ENCODE measurements around the gene SYTL1. TPM values are rescaled to one million over a fixed set of nuclear protein-coding genes. Genes with fewer than 3 reads are reported as not detected.

Gene SYTL1
- total RNA-seq, 2 experiments from 2014 or later = 81.0 to 83.1 TPM

DNA sequence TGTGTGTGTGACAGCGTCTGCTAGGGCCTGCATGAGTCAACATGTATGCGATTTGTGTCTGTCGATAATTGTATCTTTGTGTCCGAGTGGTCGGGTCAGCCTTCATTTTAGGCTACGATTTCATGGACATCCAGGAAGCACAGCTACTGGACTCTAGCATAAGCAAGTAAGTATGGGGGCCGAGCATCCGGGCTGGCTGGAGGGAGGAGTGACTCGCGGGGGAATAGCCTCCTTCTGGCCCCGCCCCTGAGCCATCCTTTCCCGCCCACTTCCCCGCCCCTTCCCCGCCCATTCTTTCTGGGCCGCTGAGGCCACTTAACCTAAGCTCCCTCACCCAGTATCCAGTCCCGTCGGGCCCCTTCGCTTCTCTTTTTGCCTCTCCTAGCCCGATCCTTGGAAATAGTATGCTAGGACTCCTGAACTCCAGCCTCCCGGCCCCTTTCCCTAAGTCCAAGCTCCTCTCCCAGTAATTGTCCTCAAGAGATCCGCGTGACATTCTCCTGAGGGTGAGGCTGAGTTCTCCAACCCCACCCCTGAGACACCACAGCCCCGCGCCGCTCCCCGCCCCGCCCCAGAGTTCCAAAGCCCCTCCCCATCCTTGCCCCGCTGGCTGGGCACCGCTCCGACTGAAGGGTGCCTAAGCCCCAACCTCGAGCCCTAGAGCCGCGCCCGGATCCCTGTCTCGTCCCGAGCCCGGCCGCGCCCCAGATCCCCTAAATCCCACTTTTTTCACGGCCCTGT lies 23.7 kb downstream of the SYTL1 start:
- H3K27ac Mint-ChIP-seq = peak overlapping the region; percentile 84
- ATAC-seq (peak; percentile 74), DNase-seq (peak; percentile 88)
- ChIA-PET POLR2A (interaction anchor here (0.6 to 2.0 kb wide), 9 partner anchors 8 to 231 kb away, joined by 3 to 18 read pairs (median 4); partner anchors contain the start of genes FCN3 and SYTL1), CTCF (interaction anchor here (0.7 to 3.6 kb wide), 27 partner anchors 9 to 304 kb away, joined by 3 to 58 read pairs (median 5); partner anchors contain the start of genes AHDC1 and SYTL1)
- H3K4me3 Mint-ChIP-seq = peak overlapping the region; percentile 84
- H3K36me3 Mint-ChIP-seq (ENCODE audit: low read depth) = no peaks in the 10 kb centered on the region
- peaks cover 55% of the 10 kb centered on the region for H3K4me1 Mint-ChIP-seq (ENCODE audit: low read depth)
- no peaks in the 10 kb centered on the region for H3K27me3 Mint-ChIP-seq (ENCODE audit: low read depth)
- H3K9me3 Mint-ChIP-seq (ENCODE audit: insufficient read depth) = no peaks in the 10 kb centered on the region

DNA sequence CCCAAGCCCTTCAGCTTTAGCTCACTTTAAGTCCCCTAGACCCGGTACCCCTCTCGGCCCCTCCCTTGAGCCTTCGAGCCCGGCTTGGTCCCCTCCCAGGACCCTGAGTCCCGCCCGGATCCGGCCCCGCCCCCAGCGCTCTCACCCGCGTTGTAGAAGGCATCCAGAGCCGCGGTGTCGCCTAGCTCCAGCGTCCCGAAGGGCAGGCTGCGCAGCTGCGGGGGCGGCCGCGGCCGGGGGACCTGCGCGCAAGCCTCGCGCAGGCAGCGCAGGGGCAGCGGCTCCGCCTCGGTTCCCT lies 24.2 kb downstream of the SYTL1 start:
- peak overlapping the region; percentile 84 for H3K4me3 Mint-ChIP-seq
- CTCF ChIA-PET = interaction anchor here (0.7 to 3.6 kb wide), 25 partner anchors 9 to 297 kb away, joined by 3 to 58 read pairs (median 5); partner anchors contain the start of genes AHDC1 and SYTL1
- H3K4me1 Mint-ChIP-seq (ENCODE audit: low read depth) = peaks cover 55% of the 10 kb centered on the region
- peak; percentile 75 for ATAC-seq
- POLR2A ChIA-PET = interaction anchor here (0.8 to 2.0 kb wide), 9 partner anchors 9 to 231 kb away, joined by 3 to 18 read pairs (median 4); partner anchors contain the start of gene SYTL1
- no peaks in the 10 kb centered on the region for H3K9me3 Mint-ChIP-seq (ENCODE audit: insufficient read depth)
- peak overlapping the region; percentile 84 for H3K27ac Mint-ChIP-seq
- peak; percentile 84 for DNase-seq
- no peaks in the 10 kb centered on the region for H3K36me3 Mint-ChIP-seq (ENCODE audit: low read depth)
- H3K27me3 Mint-ChIP-seq (ENCODE audit: low read depth) = no peaks in the 10 kb centered on the region

DNA sequence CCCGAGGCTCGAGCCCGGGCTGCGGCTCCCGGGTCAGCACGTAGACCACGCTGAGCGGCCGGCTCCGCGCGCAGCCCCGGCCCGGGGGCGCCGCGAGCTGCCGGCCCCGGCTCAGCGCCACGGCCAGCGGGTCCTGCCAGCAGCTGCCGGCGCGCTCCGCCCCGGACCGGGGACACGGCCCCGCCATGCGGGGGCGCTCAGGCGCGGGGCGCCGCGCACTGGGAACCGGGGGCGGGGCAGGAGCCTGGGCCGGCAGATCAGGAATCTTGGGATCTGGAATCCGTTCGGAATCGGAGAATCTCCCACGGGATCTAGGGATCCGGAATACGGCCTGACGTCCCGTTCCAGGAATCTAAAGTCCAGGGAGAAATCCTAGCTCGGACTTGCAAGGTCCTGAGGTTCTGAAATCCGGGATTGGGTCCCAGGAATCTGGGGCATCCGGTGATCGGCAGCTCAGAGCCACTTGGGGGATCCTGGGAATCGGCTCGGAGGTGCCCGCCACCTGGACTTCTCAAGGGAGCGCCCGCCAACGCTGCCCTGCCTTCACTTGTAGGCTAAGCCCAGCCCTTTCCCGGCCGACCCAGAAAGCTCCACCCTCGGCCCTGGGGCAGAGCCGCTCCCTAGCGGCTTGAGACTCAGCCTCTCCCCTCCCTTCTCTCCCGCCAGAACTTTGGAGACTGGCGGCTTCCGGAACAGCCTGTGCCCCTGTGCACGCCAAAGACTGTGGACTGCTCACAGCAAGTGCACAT lies 24.8 kb downstream of the SYTL1 start, which contains the start of gene MAP3K6:
Gene MAP3K6 (minus strand): TSS at position 551 of the 749 bp plus-strand sequence. CDS start 364 bp downstream, at position 187.
- Mint-ChIP-seq H3K27me3 (ENCODE audit: low read depth) (no peaks in the 10 kb centered on the region), H3K27ac (peak within 1 kb of the TSS; percentile 84), H3K9me3 (ENCODE audit: insufficient read depth) (no peaks in the 10 kb centered on the region), H3K4me3 (peak within 1 kb of the TSS; percentile 84), H3K4me1 (ENCODE audit: low read depth) (peaks cover 53% of the 10 kb centered on the region), H3K36me3 (ENCODE audit: low read depth) (no peaks in the 10 kb centered on the region)
- DNase-seq (peak; percentile 52), ATAC-seq (peak; percentile 52)
- ChIA-PET POLR2A (interaction anchor here (0.8 to 2.0 kb wide), 5 partner anchors 10 to 230 kb away, joined by 3 to 18 read pairs (median 3); partner anchors contain the start of gene SYTL1), CTCF (interaction anchor here (0.7 to 3.6 kb wide), 27 partner anchors 9 to 240 kb away, joined by 3 to 58 read pairs (median 5); partner anchors contain the start of genes AHDC1 and SYTL1)

DNA sequence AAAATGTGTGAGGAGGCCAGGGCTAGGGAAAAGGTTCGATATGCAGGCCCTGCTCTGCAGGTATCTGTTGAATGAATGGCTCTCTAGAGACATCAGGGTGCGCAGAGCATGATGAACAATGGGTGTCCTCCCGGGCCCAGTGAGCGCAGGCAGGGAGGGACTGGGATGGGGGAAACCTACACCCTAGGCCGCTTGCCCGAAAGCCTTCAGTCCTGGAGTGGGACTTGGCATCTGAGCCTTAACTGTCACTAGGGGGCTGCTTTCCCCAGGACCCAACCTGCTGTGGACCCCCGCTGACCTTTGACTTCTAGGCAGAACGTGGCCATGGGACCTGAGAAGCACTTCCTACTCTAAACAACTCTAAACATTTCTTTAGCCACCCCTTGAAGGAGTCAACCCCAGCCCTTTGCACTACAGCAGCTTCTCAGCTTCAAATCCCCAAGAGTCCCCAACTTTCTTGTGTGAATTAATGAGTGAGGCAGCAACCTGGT lies 25.4 kb downstream of the SYTL1 start:
- ATAC-seq (no peak), DNase-seq (no peak)
- Mint-ChIP-seq H3K4me3 (peak overlapping the region; percentile 66), H3K4me1 (ENCODE audit: low read depth) (peaks cover 53% of the 10 kb centered on the region), H3K27me3 (ENCODE audit: low read depth) (no peaks in the 10 kb centered on the region), H3K9me3 (ENCODE audit: insufficient read depth) (no peaks in the 10 kb centered on the region), H3K36me3 (ENCODE audit: low read depth) (no peaks in the 10 kb centered on the region), H3K27ac (peak overlapping the region; percentile 3)
- ChIA-PET POLR2A (interaction anchor here (1.0 kb wide), 1 partner anchor 24 kb away, joined by 3 read pairs; no protein-coding TSS in a partner anchor), CTCF (interaction anchor here (0.7 to 3.6 kb wide), 18 partner anchors 9 to 239 kb away, joined by 3 to 58 read pairs (median 6); no protein-coding TSS in a partner anchor)

DNA sequence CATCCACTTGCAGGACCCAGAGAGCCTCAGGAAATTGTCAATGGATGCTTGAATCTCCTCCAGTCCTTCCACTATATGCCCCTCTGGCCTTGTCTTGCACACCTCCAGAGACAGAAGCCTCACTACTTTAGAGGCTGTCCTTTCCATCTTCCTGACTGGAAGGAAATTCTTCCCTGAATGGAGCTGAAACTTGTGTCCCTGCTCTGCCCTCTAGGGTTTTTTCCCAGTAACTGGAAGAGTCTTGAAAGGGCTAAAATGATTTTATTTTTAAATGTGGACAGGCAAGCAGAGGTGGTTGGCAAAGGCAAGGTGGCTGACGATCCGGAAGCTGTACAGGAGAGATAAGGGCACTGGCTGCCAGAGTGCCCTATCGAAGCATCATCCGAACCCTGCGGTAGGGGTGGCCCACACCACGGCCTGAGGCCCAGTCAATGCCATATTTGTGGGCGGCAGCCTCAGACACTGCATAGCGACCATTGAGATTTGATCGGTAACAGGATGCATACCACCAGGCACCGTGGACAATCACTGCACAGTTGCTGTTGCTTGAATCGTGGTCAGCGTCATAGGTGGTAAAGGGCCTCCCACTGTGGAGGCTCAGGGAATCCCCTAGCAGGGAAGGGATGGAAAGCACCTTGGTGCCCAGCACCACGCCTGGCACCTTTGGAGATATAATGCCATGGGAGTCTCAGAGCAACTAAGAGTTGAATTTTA lies 27.2 kb downstream of the SYTL1 start:
- Mint-ChIP-seq H3K27me3 (ENCODE audit: low read depth) (peaks cover 4% of the 10 kb centered on the region), H3K9me3 (ENCODE audit: insufficient read depth) (no peaks in the 10 kb centered on the region), H3K4me3 (no peak overlapping the region), H3K36me3 (ENCODE audit: low read depth) (no peaks in the 10 kb centered on the region), H3K4me1 (ENCODE audit: low read depth) (peaks cover 47% of the 10 kb centered on the region), H3K27ac (no peak overlapping the region)
- ATAC-seq (no peak), DNase-seq (no peak)
- POLR2A ChIA-PET = interaction anchor here (0.8 kb wide), 1 partner anchor 25 kb away, joined by 3 read pairs; no protein-coding TSS in a partner anchor
- CTCF ChIA-PET = interaction anchor here (0.7 to 2.6 kb wide), 5 partner anchors 12 to 324 kb away, joined by 3 to 15 read pairs (median 3); no protein-coding TSS in a partner anchor

DNA sequence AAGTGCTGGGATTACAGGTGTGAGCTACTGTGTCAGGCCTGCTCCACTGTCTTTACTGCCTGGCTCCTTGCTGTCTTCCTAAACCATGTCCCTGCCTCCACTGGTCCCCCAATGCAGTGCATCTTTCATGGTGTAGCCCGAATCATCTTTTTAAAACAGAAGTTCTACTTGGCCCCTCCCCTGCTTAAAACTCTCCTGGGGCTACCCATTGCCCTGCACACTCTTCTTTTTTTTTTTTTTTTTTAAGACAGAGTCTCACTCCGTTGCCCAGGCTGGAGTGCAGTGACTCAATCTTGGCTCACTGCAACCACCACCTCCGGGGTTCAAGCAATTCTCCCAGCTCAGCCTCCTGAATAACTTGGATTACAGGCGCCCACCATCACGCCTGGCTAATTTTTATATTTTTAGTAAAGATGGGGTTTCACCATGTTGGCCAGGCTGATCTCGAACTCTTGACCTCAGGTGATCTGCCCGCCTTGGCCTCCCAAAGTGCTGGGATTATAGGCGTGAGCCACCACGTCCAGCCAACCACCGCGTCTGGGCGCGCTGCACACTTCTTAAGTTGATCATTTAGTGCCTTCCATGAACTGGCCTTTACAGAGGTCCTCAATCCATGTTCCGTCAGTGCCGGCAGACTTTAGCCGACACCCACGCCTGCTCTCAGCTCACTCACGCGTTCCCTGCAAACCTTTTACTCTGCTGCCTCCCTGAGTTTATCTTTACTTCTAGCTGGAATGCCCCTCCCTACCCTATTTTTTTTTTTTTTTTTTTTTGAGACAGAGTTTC lies 30.4 kb downstream of the SYTL1 start:
- H3K36me3 Mint-ChIP-seq (ENCODE audit: low read depth) = no peaks in the 10 kb centered on the region
- H3K4me1 Mint-ChIP-seq (ENCODE audit: low read depth) = peaks cover 24% of the 10 kb centered on the region
- no peak overlapping the region for H3K27ac Mint-ChIP-seq
- POLR2A ChIA-PET = no interaction called here
- H3K27me3 Mint-ChIP-seq (ENCODE audit: low read depth) = peaks cover 4% of the 10 kb centered on the region
- DNase-seq (no peak), ATAC-seq (no peak)
- H3K9me3 Mint-ChIP-seq (ENCODE audit: insufficient read depth) = no peaks in the 10 kb centered on the region
- CTCF ChIA-PET = interaction anchor here (1.0 to 2.6 kb wide), 4 partner anchors 10 to 15 kb away, joined by 4 to 22 read pairs (median 4); no protein-coding TSS in a partner anchor
- no peak overlapping the region for H3K4me3 Mint-ChIP-seq

DNA sequence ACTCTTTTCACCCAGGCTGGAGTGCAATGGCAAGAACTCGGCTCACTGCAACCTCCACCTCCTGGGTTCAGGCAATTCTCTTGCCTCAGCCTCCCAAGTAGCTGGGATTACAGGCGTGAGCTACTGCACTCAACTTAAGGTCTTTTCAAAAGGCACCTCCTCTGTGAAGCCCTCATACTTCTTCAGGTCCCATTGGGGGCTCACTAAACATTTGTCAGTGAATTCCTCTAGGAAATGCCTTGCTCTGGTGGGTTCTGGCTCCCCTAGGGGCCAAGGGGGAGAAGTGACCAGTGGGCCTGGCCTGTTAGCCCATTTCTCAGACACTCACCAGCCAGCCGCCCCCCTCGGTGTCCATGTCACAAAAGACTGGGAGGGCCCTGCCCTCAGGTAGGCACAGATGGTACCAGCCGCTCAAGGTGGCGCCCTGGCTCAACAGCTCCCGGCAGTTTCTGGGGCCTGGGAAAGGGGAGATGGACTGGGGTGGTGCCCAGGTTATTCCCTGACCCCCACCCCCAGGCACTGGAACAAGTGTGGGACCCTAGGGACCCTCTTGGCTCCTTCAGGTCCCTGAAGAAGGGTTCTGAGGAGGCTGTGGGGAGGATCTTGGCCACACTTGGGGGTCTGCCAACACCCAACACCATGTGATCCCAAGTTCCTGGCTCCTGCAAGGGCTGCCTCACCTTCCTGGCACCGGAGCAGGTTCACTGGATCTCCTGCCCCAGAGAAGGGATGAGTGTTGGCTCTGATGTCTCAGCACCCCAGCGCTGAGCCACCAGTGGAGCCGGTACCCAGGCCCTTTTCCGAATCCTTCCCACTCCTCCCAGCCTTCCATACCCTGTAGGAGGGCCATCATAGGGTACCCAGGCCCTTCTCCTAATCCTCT lies 31.2 kb downstream of the SYTL1 start:
- ATAC-seq (no peak), DNase-seq (no peak)
- ChIA-PET CTCF (interaction anchor here (1.3 to 2.6 kb wide), 3 partner anchors 9 to 16 kb away, joined by 4 to 22 read pairs (median 4); no protein-coding TSS in a partner anchor), POLR2A (no interaction called here)
- Mint-ChIP-seq H3K4me1 (ENCODE audit: low read depth) (peaks cover 18% of the 10 kb centered on the region), H3K27me3 (ENCODE audit: low read depth) (peaks cover 4% of the 10 kb centered on the region), H3K36me3 (ENCODE audit: low read depth) (no peaks in the 10 kb centered on the region), H3K9me3 (ENCODE audit: insufficient read depth) (no peaks in the 10 kb centered on the region), H3K27ac (no peak overlapping the region), H3K4me3 (no peak overlapping the region)

DNA sequence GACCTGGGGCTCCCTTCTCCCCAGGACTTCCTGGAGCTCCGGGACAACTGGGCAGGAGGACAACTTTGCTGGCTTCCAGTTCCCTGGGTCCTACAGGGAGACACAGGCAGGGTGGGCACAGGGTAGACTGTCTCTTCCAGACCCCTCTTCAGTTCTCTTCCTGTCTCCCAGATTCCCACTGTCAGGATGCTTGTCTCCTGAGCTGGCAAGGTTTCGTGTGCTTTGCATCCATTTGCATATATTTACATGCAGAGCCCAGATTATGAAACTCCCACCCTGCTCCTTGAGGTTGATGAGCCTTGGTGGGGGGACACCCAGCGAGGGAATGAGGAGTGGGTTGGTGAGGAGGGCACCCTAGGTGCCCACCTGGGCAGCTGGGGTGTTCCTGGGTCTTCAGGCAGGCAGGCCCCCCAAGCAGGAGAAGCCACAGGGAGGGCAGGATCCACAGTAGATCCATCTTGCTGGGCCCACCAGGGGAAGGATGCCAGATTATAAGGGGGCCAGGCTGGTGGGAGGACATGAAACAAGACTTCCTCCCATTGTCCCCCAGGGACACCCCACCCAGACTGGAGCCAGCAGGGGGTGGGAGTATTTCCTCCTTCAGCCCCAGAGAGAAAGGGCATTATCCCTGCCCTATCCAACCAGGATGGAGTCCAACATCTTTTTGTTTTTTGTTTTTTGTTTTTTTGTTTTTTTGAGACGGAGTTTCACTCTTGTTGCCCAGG lies 32.7 kb downstream of the SYTL1 start, which contains the start of gene FCN3:
Gene FCN3 (minus strand): TSS at position 463 of the 725 bp plus-strand sequence. CDS start 6 bp downstream, at position 457.
- no peak for ATAC-seq
- Mint-ChIP-seq H3K27ac (no peak within 1 kb of the TSS), H3K9me3 (ENCODE audit: insufficient read depth) (no peaks in the 10 kb centered on the region), H3K27me3 (ENCODE audit: low read depth) (peaks cover 4% of the 10 kb centered on the region), H3K36me3 (ENCODE audit: low read depth) (no peaks in the 10 kb centered on the region), H3K4me1 (ENCODE audit: low read depth) (peaks cover 9% of the 10 kb centered on the region), H3K4me3 (no peak within 1 kb of the TSS)
- ChIA-PET CTCF (interaction anchor here (0.6 to 1.1 kb wide), 3 partner anchors 12 to 17 kb away, joined by 3 read pairs; no protein-coding TSS in a partner anchor), POLR2A (interaction anchor here (1.1 kb wide), 1 partner anchor 10 kb away, joined by 4 read pairs; no protein-coding TSS in a partner anchor)
- no peak for DNase-seq

DNA sequence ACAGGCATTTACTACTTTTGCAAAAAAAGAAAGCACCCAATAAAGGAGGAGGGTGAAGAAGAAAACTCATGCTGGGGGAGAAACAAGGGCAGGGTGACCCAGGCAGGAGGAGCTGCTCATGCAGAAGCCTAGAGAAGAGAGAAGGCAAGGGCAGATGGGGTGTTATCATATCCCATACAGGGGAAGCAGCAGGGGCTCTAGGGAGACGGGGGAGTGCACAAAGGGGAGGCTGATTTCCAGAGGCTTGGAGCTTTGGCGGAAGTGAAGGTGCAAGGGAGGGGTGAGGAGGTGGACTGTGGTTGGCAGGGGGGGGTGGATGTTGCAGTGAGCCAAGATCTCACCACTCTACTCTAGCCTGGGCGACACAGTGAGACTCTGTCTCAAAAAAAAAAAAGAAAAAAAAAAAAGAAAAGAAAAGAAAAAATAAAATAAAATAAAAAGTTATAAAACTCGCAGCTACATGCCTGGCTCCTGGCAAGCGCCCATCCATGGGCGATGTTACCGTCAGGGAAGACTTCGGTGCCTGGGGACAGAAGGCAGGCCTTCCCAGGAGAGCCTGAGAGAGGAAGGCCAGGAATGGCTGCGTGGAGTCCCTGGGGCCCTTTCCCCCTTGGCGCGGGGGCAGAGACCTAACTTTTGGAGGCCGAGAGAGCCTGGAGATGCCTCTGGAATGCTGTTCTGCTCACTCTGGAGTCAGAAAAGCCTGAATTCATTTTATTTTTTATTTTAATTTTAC lies 36.1 kb downstream of the SYTL1 start:
- POLR2A ChIA-PET = interaction anchor here (0.7 kb wide), 1 partner anchor 22 kb away, joined by 3 read pairs; no protein-coding TSS in a partner anchor
- ATAC-seq (no peak), DNase-seq (no peak)
- Mint-ChIP-seq H3K4me1 (ENCODE audit: low read depth) (no peaks in the 10 kb centered on the region), H3K27me3 (ENCODE audit: low read depth) (peaks cover 11% of the 10 kb centered on the region), H3K27ac (no peak overlapping the region), H3K4me3 (no peak overlapping the region), H3K36me3 (ENCODE audit: low read depth) (no peaks in the 10 kb centered on the region), H3K9me3 (ENCODE audit: insufficient read depth) (no peaks in the 10 kb centered on the region)
- CTCF ChIA-PET = interaction anchor here (0.9 to 1.5 kb wide), 4 partner anchors 10 to 45 kb away, joined by 3 to 6 read pairs (median 4); partner anchors contain the start of gene MAP3K6

Measured in activated CD8-positive, alpha-beta T cell treated with anti-CD3 and anti-CD28 coated beads, Interleukin-2, amount 10 ng/mL, durations not matched to agents 7 days and 5 days (primary cell).